ENCODE results near the gene COPS8.

GRCh38 chr2:237056287-237056875 is 29.3 kb upstream of the COPS8 start:
- TF ChIP-seq CTCF (IDR thresholded peaks at IDR 0.05) (no peak), POLR2A (IDR thresholded peaks at IDR 0.05) (no peak)
